Measurements from ENCODE around the gene MICAL2. TPM values are rescaled to one million over a fixed set of nuclear protein-coding genes. Genes with fewer than 3 reads are reported as not detected.
A peak's percentile ranks its signal among the peaks of the same experiment; 100 is the strongest.

The MICAL2 gene
- total and polyA plus RNA-seq, 3 experiments from 2014 or later, result 32.4 to 147 (median 146) TPM

GRCh38 chr11:12241401-12241800, 131.0 kb downstream of the MICAL2 start:
- ChIA-PET CTCF (no interaction called here), POLR2A (no interaction called here)
- no peak overlapping the region for H3K27ac ChIP-seq (ENCODE audit: low read depth, low read length)
- Mint-ChIP-seq H3K36me3 (peaks cover 4 to 81% (median 11%) of the 10 kb centered on the region in 3 donors), H3K27ac (peak overlapping the region in 4 of 8 donors; percentile 2 to 79 (median 58)), H3K4me3 (no peak overlapping the region), H3K9me3 (no peaks in the 10 kb centered on the region), H3K4me1 (peaks cover 21 to 25% (median 24%) of the 10 kb centered on the region in 3 donors), H3K27me3 (no peaks in the 10 kb centered on the region)
- peaks cover 4% of the 10 kb centered on the region for H3K36me3 ChIP-seq (ENCODE audit: insufficient read depth, low read length)
- no peak overlapping the region for H3K4me3 ChIP-seq (ENCODE audit: low read length)
- H3K27me3 ChIP-seq (ENCODE audit: insufficient read depth, low read length, poor library complexity, severe bottlenecking), result no peaks in the 10 kb centered on the region
- peaks cover 24% of the 10 kb centered on the region for H3K4me1 ChIP-seq (ENCODE audit: insufficient read depth, low read length)
- no peaks in the 10 kb centered on the region for H3K9me3 ChIP-seq (ENCODE audit: low read length)
- no peak for DNase-seq

- peak overlapping the region in 7 of 8 donors; percentile 56 to 81 (median 74) for H3K27ac Mint-ChIP-seq
- H3K4me3 ChIP-seq (ENCODE audit: low read length), result no peak overlapping the region
Observed at GRCh38 chr11:12241971-12242672, 131.7 kb downstream of the MICAL2 start.

GRCh38 chr11:12242966-12243365, 132.6 kb downstream of the MICAL2 start:
- POLR2A ChIA-PET, result no interaction called here
- no peaks in the 10 kb centered on the region for H3K9me3 ChIP-seq (ENCODE audit: low read length)
- Mint-ChIP-seq H3K4me1 (peaks cover 16 to 21% (median 20%) of the 10 kb centered on the region in 3 donors), H3K4me3 (no peak overlapping the region), H3K27me3 (no peaks in the 10 kb centered on the region), H3K9me3 (no peaks in the 10 kb centered on the region), H3K36me3 (peaks cover 4 to 87% (median 7%) of the 10 kb centered on the region in 3 donors), H3K27ac (peak overlapping the region in 7 of 8 donors; percentile 56 to 87 (median 79))
- peaks cover 21% of the 10 kb centered on the region for H3K4me1 ChIP-seq (ENCODE audit: insufficient read depth, low read length)
- H3K36me3 ChIP-seq (ENCODE audit: insufficient read depth, low read length), result peaks cover 4% of the 10 kb centered on the region
- H3K4me3 ChIP-seq (ENCODE audit: low read length), result no peak overlapping the region
- H3K27me3 ChIP-seq (ENCODE audit: insufficient read depth, low read length, poor library complexity, severe bottlenecking), result no peaks in the 10 kb centered on the region
- CTCF ChIA-PET, result interaction anchor here (1.0 kb wide), 1 partner anchor 195 kb away, joined by 3 read pairs; no protein-coding TSS in a partner anchor
- no peak overlapping the region for H3K27ac ChIP-seq (ENCODE audit: low read depth, low read length)
- DNase-seq, result no peak

More at GRCh38 chr11:12241971-12242672, 131.7 kb downstream of the MICAL2 start:
- H3K4me1 Mint-ChIP-seq, result peaks cover 16 to 21% (median 20%) of the 10 kb centered on the region in 3 donors
- Histone ChIP-seq H3K27ac (ENCODE audit: low read depth, low read length) (no peak overlapping the region), H3K9me3 (ENCODE audit: low read length) (no peaks in the 10 kb centered on the region), H3K36me3 (ENCODE audit: insufficient read depth, low read length) (peaks cover 4% of the 10 kb centered on the region), H3K4me1 (ENCODE audit: insufficient read depth, low read length) (peaks cover 21% of the 10 kb centered on the region), H3K27me3 (ENCODE audit: insufficient read depth, low read length, poor library complexity, severe bottlenecking) (no peaks in the 10 kb centered on the region)
- DNase-seq, result peak in 2 of 5 donors; percentile 21 to 35
- POLR2A ChIA-PET, result no interaction called here
- H3K36me3 Mint-ChIP-seq, result peaks cover 4 to 83% (median 7%) of the 10 kb centered on the region in 3 donors
- H3K9me3 Mint-ChIP-seq, result no peaks in the 10 kb centered on the region
- no peaks in the 10 kb centered on the region for H3K27me3 Mint-ChIP-seq
- H3K4me3 Mint-ChIP-seq, result peak overlapping the region in 1 of 7 donors; percentile 35
- CTCF ChIA-PET, result interaction anchor here (1.0 kb wide), 1 partner anchor 194 kb away, joined by 3 read pairs; no protein-coding TSS in a partner anchor

- POLR2A ChIA-PET, result no interaction called here
- Histone ChIP-seq H3K4me3 (ENCODE audit: low read length) (no peak overlapping the region), H3K27ac (ENCODE audit: low read depth, low read length) (no peak overlapping the region), H3K27me3 (ENCODE audit: insufficient read depth, low read length, poor library complexity, severe bottlenecking) (no peaks in the 10 kb centered on the region), H3K9me3 (ENCODE audit: low read length) (no peaks in the 10 kb centered on the region), H3K4me1 (ENCODE audit: insufficient read depth, low read length) (peaks cover 21% of the 10 kb centered on the region), H3K36me3 (ENCODE audit: insufficient read depth, low read length) (peaks cover 4% of the 10 kb centered on the region)
- Mint-ChIP-seq H3K4me3 (no peak overlapping the region), H3K9me3 (no peaks in the 10 kb centered on the region), H3K36me3 (peaks cover 4 to 87% (median 7%) of the 10 kb centered on the region in 3 donors), H3K4me1 (peaks cover 16 to 21% (median 20%) of the 10 kb centered on the region in 3 donors), H3K27ac (peak overlapping the region in 5 of 8 donors; percentile 56 to 78 (median 62)), H3K27me3 (no peaks in the 10 kb centered on the region)
- no peak for DNase-seq
- CTCF ChIA-PET, result no interaction called here
Observed at GRCh38 chr11:12243486-12243885, 133.1 kb downstream of the MICAL2 start.

- peak overlapping the region in 5 of 8 donors; percentile 8 to 78 (median 62) for H3K27ac Mint-ChIP-seq
- H3K36me3 ChIP-seq (ENCODE audit: insufficient read depth, low read length), result peaks cover 4% of the 10 kb centered on the region
- H3K4me1 Mint-ChIP-seq, result peaks cover 16 to 21% (median 20%) of the 10 kb centered on the region in 3 donors
- peaks cover 21% of the 10 kb centered on the region for H3K4me1 ChIP-seq (ENCODE audit: insufficient read depth, low read length)
- no peak for DNase-seq
- H3K4me3 Mint-ChIP-seq, result no peak overlapping the region
- CTCF ChIA-PET, result interaction anchor here (1.2 kb wide), 1 partner anchor 37 kb away, joined by 3 read pairs; no protein-coding TSS in a partner anchor
- H3K9me3 ChIP-seq (ENCODE audit: low read length), result no peaks in the 10 kb centered on the region
- no peaks in the 10 kb centered on the region for H3K9me3 Mint-ChIP-seq
- H3K27ac ChIP-seq (ENCODE audit: low read depth, low read length), result no peak overlapping the region
- peaks cover 4 to 88% (median 7%) of the 10 kb centered on the region in 3 donors for H3K36me3 Mint-ChIP-seq
- H3K4me3 ChIP-seq (ENCODE audit: low read length), result no peak overlapping the region
- no peaks in the 10 kb centered on the region for H3K27me3 Mint-ChIP-seq
- no peaks in the 10 kb centered on the region for H3K27me3 ChIP-seq (ENCODE audit: insufficient read depth, low read length, poor library complexity, severe bottlenecking)
- POLR2A ChIA-PET, result no interaction called here
Observed at GRCh38 chr11:12243911-12244550, 133.6 kb downstream of the MICAL2 start.

GRCh38 chr11:12245091-12245490, 134.7 kb downstream of the MICAL2 start:
- Mint-ChIP-seq H3K4me3 (no peak overlapping the region), H3K36me3 (peaks cover 4 to 88% (median 11%) of the 10 kb centered on the region in 3 donors), H3K27ac (no peak overlapping the region), H3K27me3 (no peaks in the 10 kb centered on the region), H3K9me3 (no peaks in the 10 kb centered on the region), H3K4me1 (peaks cover 16 to 21% (median 20%) of the 10 kb centered on the region in 3 donors)
- H3K36me3 ChIP-seq (ENCODE audit: insufficient read depth, low read length), result no peaks in the 10 kb centered on the region
- CTCF ChIA-PET, result interaction anchor here (1.2 kb wide), 2 partner anchors 9 to 36 kb away, joined by 3 to 4 read pairs; no protein-coding TSS in a partner anchor
- H3K27me3 ChIP-seq (ENCODE audit: insufficient read depth, low read length, poor library complexity, severe bottlenecking), result no peaks in the 10 kb centered on the region
- no peak overlapping the region for H3K27ac ChIP-seq (ENCODE audit: low read depth, low read length)
- no peaks in the 10 kb centered on the region for H3K9me3 ChIP-seq (ENCODE audit: low read length)
- POLR2A ChIA-PET, result no interaction called here
- peaks cover 21% of the 10 kb centered on the region for H3K4me1 ChIP-seq (ENCODE audit: insufficient read depth, low read length)
- H3K4me3 ChIP-seq (ENCODE audit: low read length), result no peak overlapping the region
- no peak for DNase-seq

- POLR2A ChIA-PET, result no interaction called here
- H3K4me1 ChIP-seq (ENCODE audit: insufficient read depth, low read length), result peaks cover 21% of the 10 kb centered on the region
Observed at GRCh38 chr11:12245549-12246016, 135.2 kb downstream of the MICAL2 start.

More at GRCh38 chr11:12245549-12246016, 135.2 kb downstream of the MICAL2 start:
- Mint-ChIP-seq H3K36me3 (peaks cover 4 to 85% (median 11%) of the 10 kb centered on the region in 3 donors), H3K27ac (no peak overlapping the region), H3K27me3 (no peaks in the 10 kb centered on the region), H3K9me3 (no peaks in the 10 kb centered on the region), H3K4me1 (peaks cover 16 to 21% (median 20%) of the 10 kb centered on the region in 3 donors), H3K4me3 (no peak overlapping the region)
- Histone ChIP-seq H3K27ac (ENCODE audit: low read depth, low read length) (no peak overlapping the region), H3K9me3 (ENCODE audit: low read length) (no peaks in the 10 kb centered on the region), H3K36me3 (ENCODE audit: insufficient read depth, low read length) (no peaks in the 10 kb centered on the region), H3K27me3 (ENCODE audit: insufficient read depth, low read length, poor library complexity, severe bottlenecking) (no peaks in the 10 kb centered on the region), H3K4me3 (ENCODE audit: low read length) (no peak overlapping the region)
- peak in 1 of 5 donors; percentile 11 for DNase-seq
- CTCF ChIA-PET, result interaction anchor here (1.2 kb wide), 2 partner anchors 10 to 36 kb away, joined by 3 to 4 read pairs; no protein-coding TSS in a partner anchor
